HFF-Myc (cell line): ENCODE data around the gene SLC7A11.
"Not testable (repeated sequence)": the region's sequence is repeated elsewhere in the genome, so short reads cannot be mapped to it uniquely, and the experiment has no call there.

ENCODE experiments used
- DNase-seq: peaks from one replicate; pipeline ENCODE4 v3.0.0-alpha.2; 2011; ENCODE audit warnings: low read depth; ENCODE audit errors: extremely low read depth
- H3K4me3 ChIP-seq: replicated peaks from 2 replicates; pipeline ENCODE4 v1.5.1; 2011; ENCODE audit warnings: low read depth, mild to moderate bottlenecking, control low read depth, low read length
- TF ChIP-seq, protein P1 (sequence below): IDR thresholded peaks from 2 replicates; pipeline ENCODE4 v1.5.1; 2012; ENCODE audit warnings: mild to moderate bottlenecking, low read depth, low read length, control low read depth; ENCODE audit errors: missing control alignments

SLC7A11 gene

DNA sequence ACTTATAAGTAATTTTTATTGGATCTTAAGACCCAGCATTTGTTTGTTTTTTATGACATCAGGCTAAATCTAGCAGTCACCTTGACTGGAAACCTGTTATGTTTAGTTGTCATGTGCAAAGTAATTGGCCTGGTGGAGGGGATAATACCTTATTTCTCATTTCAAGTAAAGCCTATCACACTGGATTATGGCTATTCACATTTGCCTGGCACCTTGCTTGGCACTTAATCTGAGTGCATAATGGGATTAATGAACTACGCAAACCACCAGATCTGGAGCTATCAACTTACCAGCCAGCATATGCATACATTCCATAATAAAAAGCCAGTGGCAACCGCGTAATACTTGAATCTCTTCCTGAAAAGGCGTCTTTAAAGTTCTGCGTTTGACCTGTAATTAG, 23.2 kb downstream of the SLC7A11 start:
- no peak overlapping the region for H3K4me3 ChIP-seq
- no peak for DNase-seq
- TF ChIP-seq, protein P1, sequence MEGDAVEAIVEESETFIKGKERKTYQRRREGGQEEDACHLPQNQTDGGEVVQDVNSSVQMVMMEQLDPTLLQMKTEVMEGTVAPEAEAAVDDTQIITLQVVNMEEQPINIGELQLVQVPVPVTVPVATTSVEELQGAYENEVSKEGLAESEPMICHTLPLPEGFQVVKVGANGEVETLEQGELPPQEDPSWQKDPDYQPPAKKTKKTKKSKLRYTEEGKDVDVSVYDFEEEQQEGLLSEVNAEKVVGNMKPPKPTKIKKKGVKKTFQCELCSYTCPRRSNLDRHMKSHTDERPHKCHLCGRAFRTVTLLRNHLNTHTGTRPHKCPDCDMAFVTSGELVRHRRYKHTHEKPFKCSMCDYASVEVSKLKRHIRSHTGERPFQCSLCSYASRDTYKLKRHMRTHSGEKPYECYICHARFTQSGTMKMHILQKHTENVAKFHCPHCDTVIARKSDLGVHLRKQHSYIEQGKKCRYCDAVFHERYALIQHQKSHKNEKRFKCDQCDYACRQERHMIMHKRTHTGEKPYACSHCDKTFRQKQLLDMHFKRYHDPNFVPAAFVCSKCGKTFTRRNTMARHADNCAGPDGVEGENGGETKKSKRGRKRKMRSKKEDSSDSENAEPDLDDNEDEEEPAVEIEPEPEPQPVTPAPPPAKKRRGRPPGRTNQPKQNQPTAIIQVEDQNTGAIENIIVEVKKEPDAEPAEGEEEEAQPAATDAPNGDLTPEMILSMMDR: no peak

DNA sequence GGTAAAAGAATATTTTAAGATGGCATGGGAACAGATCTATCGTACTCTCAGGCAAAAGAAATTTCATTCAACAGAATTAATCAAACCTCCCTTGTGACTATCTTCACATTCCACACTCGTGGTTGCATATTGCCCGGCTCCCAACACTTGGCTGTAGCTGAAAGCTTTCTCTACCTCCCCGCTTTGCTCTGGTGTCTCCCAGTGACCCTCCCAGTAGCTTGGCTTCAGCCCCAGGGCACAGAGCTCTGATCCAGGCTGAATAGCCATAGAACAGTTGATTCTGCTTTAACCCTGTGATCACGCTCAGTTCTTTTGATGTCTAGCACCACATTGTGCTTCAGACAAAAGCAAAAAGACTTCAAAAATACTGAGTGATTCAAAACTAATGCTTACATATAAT, 24.6 kb downstream of the SLC7A11 start:
- no peak for DNase-seq
- H3K4me3 ChIP-seq: no peak overlapping the region
- TF ChIP-seq, protein P1: no peak

DNA sequence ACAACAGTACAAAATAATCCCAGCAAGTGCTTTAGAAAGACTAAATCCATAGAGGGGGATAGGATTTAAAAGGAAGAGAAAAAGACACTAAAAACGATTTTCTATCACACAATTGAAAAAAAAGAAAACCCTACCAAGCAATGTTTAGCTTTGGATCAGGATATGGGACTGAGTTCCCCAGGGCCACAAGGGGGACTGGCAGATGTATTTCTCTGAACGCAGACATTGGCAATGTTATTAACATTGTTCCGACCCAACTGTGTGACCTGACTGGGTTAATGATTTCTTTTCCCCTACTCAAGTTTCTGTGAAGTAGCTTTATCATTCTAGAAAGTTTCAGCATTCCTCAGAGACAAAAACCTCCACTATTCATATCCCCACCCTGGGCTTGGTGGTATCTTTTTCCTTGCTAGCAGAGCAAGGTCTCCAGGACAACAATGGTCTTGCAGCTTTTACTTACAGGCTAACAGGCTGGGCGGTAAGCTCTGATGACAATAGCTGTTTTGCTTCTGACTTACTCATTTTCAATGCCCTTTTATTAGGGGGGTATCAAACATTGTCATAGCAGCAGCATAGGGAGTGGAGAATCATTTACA, 25.8 kb downstream of the SLC7A11 start:
- H3K4me3 ChIP-seq: no peak overlapping the region
- no peak for DNase-seq
- TF ChIP-seq, protein P1: no peak

DNA sequence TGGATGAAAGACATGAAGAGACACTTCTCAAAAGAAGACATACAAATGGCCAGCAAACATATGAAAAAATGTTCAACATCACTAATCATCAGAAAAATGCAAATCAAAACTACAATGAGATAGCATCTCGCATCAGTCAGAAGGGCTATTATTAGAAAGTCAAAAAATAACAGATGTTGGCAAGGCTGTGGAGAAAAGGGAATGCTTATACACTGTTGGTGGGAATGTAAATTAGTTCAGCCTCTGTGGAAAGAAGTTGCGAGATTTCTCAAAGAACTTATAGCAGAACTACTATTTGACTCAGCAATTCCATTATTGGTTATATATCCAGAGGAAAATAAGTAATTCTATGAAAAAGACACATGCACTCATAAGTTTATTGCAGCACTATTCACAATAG, 31.6 kb downstream of the SLC7A11 start:
- not testable (repeated sequence) for DNase-seq, H3K4me3 ChIP-seq

DNA sequence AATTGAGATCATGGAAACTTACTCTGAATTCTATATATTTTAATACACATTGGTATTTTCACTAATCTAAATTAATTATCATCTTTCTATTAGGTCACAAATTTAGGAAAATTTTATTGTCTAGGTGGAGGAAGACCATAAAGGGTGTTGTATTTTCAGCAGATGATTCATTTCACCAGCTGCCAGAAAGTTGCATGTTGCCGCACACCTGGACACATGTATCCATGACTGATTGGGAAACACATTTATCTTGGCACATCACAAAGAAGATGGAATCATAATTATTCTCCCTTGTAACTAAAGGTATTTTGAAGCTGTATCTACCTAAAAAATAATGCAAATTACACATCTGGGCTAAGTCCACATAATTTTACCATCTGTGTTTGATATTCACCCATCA, 33.1 kb downstream of the SLC7A11 start:
- no peak overlapping the region for H3K4me3 ChIP-seq
- TF ChIP-seq, protein P1: no peak
- DNase-seq: no peak

DNA sequence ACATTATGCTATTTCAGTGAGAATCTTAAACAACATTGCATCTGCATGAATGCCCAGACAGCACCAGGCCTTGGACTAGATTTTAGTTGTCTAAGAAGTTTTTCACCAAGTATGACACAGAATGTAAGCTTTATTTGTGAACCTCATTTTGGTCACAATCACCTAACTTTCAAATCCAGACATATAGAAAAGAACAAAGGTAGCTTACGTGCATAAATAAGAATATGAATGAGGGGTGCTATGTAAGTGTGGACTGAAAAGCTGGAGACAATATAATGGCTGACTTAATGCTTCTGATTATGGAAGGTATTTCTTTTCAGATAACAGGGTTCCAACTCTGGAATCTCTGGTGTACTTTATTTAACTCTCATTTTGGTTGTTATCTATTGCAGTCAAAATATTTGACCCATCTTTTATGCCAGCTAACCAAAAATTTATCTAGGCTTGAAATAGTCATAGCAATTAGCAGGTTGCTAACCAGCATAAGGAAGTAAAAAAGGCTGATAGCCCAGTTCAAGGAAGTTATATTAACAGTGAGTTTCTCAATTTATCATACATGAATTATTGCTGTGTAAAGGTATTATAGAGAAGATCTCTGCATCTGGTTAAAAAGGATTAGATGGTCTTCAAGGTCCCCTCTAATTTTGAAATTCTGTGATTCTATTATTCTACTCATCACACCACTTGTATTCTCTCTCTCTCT, 36.5 kb downstream of the SLC7A11 start:
- DNase-seq: no peak
- no peak overlapping the region for H3K4me3 ChIP-seq
- TF ChIP-seq, protein P1: no peak

DNA sequence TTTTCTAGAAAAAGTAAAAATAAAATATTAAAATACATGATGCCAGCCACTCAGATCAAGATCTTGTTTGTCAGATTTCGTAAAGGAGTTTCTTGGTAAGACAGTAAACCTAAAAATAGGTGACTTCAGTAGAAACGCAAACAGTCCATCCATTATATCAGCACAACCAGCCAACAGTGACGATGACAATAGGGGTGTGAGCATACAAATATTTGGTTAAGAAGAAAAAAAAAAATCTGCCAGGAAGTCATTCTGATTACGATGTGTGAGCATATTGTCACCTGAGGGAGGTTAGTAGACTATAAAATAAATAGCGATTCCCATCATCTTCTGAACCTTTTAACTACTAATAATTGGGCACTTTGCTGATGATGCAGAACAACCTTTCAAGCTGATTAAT, 37.6 kb downstream of the SLC7A11 start:
- no peak overlapping the region for H3K4me3 ChIP-seq
- TF ChIP-seq, protein P1: no peak
- no peak for DNase-seq
